Activated T-helper 1 cell treated with anti-CD3 and anti-CD28 coated beads, Interleukin-2, amount 50 U/mL, for 16 hours (primary cell): ENCODE data around the gene TXNL1.
"Not testable (repeated sequence)": the region's sequence is repeated elsewhere in the genome, so short reads cannot be mapped to it uniquely, and the experiment has no call there.

Source experiments
- DNase-seq, 2 donors: peaks; one replicate each; pipeline ENCODE4 v3.0.0-alpha.2; 2020; ENCODE audit warnings: low read depth in 1 of 2, low spot score in 1 of 2

TXNL1 gene

DNA sequence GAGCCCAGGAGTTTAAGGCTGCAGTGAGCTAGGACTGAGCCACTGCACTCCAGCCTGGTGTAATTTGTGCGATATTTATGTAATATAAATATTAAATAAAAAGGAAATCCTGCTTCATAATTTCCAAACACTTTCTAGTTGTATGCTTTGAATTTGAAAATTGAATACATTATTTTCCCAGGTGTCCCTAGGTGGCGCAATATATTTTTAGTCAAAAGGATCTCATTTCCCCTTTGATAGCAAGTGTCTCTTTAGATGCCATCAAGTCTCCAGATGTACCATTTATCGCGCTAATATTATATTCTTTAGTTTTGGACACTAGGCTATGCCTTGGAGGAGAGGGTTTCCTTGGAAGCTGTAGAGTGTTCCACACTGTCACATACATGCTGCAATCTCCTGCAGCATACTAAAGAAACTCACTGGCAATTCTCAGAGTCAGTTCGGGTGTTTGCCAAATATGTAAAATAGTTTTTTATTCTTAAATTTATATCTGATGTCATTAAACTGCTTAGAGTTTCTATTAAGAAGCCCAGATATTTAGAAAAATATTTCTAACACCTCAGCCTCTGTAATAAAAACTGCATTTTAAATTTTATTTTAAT lies 7.1 kb upstream of the TXNL1 start:
- DNase-seq = no peak

DNA sequence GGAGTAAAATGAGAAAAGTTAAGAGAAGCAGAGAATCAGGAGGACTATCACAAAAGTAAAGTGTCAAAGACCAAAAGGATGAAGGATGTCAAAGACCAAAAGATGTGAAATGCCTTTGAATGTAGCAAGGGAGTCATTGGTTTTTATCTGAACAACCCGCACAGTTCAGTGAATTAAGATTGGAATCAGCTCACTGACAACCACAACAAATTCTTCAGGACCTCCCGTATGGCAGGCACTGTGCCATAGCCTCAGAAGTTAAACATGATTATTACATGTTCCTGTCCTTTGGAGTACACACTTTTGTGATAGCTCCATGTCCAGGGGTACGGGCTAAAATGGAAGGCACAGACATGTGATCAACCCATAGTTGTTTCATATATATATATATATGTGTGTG lies 5.0 kb upstream of the TXNL1 start:
- no peak for DNase-seq

DNA sequence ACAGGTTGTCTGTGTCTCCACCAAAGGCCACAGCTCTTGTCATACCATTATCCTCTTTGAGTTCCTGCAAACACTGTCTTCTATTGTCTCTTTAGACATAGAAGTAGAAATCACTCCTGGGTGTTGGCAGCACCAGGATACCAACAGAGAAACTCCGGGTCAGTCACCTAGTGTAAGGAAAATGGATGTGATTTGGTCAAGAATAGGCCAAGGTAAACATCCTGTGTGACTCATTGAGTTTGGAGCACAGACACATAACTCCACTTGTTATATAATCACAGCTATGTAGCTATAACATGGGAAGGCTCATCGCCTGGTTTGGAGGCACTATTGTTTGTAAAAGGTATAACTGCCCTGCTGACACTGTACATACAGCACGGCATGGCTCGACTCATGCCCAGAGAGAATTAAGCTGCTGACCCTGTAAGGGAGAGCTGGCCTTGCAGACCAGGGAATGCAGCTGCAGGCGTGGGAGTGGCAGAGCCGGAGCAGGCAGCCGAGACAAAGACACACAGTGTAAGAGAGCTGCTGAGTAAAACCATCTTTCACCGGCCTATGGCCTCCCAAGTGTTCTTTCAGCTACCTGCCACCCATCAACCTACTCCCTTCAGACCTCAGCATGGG lies 3.4 kb upstream of the TXNL1 start:
- DNase-seq = no peak

DNA sequence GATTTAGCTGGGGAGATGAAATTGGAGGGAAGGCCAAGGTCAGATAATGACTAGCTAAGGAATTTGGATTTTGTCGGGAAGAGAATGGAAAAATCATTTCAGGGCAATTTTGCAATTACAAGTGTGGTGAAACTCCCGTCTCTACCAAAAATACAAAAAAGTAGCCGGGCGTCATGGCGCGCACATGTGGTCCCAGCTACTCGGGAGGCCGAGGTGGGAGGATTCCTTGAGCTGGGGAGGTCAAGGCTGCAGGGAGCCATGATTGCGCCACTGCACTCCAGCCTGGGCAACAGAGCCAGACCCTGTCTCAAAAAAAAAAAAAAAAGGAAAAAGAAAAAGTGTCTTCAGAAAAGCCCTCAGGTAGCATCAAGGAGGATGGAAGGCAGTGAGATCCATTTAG lies 1.2 kb upstream of the TXNL1 start:
- DNase-seq = no peak

DNA sequence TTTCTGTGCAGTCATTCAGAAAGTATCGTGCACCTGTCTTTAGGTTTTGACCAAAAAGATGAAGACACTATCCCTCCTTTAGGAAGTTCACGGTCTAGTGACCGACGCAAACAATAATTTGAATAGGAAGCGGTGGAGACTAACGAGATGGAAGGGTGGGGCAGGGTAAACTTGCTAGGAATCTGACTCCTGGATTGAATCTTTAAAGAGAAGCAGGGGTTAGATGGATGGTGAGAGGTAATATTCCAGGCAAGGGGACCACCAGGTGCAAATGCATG lies 651 bp upstream of the TXNL1 start:
- DNase-seq = no peak

DNA sequence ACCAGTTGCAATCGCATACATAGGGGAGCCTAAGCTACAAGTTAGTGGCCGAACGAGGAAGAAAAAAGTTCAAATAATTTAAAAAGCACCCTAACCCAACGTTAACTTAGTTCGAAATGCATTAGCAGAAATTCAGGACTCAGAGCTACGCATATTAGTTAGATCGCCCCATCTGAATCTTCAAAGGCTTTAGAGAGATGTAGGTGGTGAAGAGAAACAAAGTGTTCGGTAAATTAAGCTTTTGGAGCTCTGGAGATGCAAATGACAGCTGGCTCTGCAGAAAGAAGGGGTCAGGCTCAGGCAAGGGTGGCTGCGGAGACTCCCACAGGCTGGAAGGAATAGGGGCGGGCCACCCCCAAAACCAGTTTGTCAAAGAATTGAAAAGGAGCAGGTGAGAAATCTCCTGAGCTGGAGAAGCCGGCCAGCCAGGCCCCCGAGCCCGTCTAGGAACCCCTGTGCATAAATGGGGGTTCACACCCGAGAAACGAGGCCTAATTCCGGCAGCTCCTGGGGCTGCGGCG lies 621 bp downstream of the TXNL1 start:
- DNase-seq = peak in 1 of 2 donors; percentile 9

DNA sequence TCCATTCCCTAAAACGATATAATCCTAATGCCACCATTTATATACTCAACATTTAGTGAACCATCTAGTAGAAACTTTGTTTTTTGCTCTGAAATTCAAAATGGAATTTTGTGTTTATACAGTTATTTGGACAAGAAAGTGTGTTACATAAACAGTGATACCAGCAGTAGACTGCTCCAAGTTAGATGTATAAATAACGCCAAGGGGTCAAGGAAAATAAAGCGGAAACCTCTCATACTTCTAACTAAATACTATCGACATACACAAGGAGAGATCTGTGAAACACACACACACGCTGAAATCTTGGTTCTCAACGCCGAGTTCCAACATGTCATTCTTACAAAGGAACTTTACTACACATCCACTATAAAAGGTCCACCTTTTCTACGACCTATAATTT lies 1.2 kb downstream of the TXNL1 start:
- no peak for DNase-seq

DNA sequence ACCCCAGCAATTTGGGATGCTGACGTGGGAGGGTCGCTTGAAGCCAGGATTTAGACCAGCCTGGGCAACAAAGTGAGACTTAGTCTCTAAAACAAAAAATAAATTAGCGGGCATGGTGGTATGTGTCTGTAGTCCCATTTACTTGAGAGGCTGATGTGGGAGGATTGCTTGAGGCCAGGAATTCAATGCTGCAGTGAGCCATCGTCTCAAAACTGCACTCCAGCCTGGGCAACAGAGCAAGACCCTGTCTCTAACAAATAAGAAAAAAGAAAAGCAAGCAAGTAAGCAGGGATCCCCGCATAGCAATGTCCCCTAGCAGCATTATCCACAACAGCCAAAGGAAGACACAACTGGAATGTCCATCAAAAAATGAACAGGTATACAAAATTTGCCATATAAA lies 3.4 kb downstream of the TXNL1 start:
- no peak for DNase-seq

DNA sequence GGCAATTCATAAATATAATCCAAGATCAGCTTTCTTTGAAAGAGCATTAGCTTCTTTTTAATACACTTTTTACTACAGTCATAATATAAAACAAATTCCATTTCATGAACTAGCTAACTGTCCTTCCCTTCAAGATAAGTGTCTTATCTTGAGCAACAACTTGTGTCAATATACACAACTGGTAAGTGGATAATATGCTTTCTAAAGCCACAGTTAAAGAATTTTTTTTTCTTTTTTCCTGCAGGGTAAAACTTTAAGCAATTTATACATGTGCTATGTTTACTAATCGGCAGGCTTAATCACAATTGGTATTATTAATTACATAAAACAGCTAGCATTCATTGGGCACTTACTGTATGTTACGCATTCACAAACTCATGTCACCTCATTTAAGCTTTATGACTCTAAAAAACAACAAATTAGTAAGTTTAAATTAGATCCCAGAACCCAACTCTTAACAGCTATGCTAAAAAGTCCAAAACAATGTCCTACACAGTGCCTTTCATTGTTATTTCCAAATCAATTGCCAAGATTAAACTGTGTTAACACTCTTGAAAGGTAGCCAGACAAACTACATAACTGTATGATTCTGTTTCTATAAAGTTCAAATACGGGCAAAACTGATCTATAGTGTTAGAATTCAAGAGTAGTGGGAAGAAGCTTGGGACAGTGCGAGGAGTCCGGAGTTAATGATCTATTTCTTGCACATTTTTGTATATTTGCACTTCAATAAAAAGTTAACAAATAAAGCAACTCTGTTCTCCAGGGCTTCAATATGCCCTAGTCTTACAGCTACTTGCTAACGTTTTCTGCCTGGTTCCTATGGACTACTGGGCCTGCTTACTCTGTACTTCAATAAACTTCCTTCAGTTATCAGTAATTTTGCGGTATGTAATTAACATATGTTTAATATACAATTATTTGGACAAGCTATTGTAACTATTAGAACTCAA lies 6.0 kb downstream of the TXNL1 start:
- DNase-seq = no peak

DNA sequence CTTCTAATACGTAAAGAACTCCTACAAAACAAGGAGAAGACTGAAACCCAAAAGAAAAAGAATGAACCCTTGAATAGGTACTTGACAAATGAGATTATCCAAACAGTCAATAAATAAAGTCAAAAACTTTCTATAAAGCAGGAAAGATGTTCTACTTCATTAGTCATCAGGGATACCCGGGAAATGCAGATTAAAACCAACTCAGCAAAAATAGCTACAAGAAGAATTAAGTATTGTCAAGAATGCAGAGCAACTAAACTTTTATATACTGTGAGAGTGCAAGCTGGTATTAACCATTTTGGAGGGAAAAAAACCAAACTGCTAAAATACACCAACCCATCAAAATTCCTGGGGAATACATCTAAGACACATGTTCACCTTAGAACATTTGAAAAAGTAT lies 10.4 kb downstream of the TXNL1 start:
- DNase-seq = no peak

DNA sequence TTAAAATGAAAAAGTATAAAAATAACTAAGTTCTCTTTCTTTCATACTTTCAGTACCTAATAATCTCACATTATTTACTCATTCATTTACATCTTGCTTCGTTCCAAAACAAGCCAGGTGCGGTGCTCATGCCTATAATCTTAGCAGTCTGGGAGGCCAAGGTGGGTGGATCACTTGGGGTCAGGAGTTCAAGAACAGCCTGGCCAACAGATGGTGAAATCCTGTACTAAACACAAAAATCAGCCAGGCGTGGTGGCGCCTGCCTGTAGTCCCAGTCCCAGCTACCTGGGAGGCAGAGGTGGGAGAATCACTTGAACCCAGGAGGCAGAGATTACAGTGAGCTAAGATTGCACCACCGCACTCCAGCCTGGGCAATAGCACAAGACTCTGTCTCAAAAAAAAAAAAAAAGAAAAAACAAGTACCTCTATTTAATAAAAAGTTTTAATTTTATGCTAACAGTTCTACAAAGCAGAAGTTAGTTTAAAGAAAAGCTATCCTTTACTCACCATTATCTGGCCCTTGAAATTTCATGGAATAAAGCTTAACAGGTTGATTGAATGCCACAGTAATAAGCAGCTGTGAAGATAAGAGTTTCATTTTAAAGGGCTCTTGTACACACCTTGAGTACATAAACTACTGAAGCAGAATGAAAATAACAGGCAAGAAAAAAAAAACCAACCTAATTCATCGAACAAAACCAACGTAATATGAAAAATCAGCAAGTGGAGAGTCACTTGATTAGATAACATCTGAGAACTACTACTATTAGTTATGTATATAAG lies 22.5 kb downstream of the TXNL1 start:
- DNase-seq = no peak

DNA sequence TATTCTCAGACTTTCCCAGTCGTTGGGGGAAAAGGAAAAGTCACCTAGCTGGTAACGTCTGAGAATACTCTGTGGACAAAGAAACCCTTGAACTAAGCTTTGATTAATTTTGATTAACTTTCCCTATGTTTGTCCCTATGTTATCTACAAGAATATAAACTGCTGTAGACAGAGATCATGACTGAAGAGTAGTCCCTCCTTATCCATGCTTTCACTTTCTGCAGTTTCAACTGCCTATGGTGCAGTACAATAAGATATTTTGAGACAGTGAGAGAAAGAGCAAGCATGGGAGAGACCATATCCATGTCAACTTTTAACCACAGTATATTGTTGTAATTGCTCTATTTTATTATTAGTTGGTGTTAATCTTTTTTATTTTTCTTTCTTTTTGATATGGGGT lies 31.8 kb downstream of the TXNL1 start:
- DNase-seq = no peak

DNA sequence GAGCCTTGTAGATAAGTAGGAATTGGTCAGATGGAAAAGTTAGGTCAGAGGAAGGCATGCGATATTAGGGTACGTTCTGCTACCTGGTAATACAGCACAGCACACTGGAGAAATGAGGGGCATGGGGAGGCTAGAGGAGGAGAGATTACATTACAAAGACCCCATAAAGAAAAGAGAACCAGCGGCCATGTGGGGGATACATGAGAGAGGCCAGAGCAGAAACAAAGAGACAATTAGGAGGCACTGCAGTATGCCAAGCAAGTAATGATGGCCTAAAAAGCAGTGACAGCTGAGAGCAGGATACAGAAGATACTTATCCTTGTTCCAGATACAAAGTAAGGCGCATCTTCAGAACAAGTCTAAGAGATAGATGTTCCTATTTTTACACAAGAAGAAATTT lies 40.0 kb downstream of the TXNL1 start:
- DNase-seq = no peak

DNA sequence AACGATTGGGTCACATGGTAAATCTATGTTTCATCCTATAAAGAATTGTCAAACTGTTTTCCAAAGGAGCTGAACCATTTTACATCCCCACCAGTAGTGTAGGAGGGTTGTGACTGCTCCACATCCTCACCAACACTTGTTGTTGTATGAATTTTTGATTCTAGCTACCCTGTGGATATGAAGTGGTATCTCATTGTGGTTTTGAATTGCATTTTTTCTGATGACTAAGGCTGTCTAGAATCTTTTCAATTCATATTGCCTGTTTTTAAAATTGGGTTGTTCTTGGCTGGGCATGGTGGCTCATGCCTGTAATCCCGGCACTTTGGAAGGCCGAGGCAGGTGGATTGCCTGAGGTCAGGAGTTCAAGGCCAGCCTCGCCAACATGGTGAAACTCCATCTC lies 44.5 kb downstream of the TXNL1 start:
- no peak for DNase-seq

DNA sequence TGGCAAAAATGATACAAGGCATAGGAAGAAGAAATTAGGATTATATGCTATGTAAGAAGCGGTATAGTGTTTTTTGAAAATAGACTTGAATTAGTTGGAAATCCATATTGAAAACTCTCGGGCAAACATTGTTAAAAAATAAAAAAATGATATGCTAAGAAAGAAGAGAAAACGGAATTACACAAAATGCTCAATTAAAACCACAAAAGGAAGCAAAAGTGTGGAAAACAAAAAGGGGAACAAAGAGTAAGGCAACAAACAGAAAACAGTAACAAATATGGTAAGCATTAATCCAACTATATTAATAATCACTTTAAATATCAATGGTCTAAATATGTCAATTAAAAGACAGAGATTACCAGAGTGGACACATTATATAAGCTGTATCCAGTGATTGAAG lies 58.4 kb downstream of the TXNL1 start:
- no peak for DNase-seq

DNA sequence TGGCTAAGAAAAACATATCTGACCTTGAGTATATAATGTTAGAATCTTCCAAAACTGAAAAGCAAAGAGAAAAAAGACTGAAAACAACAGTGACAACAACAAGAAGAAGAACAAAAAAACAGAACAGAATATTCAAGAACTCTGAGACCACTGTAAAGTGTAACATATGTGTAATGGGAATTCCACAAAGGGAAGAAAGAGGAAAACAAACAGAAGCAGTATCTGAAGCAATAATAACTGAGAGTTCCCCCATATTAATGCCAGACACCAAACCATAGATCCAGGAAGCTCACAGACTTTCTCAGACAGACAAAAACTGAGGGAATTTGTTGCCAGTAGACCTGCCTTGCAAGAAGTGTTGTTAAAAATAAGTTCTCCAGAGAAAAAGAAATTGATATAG lies 58.9 kb downstream of the TXNL1 start:
- DNase-seq = no peak

DNA sequence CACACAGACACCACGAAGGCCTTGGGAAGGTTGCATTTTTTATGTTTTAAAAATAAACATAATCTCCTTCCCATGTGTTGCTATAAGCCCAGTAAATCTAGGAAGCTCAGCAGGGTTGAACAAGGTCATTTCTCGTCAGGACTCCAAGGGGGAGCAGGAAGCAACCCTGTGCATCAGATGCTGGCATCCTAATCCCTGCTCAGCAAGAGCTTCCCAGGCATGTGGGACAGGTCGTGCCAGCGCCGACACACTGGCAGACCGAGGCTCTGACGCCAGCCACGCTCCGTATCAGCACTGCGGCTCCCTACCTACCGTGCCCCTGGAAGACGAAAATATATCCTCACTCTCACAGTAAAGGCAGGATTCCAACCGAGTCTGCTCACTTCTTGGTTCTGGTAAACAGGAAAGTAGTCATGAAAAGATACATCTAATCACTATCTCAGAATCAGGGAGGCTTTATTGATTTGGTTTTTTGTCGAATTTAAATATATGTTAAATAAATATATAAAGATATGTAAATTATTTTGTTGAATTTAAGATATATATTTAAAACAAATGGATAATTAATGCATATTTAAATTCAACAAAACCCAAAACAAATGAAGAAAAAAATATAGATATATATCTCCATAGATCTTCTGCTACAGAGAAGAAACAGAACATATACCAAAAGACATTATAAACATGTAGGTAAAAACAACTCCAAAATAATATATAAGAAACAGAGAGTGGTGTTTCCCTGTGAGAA lies 61.4 kb downstream of the TXNL1 start:
- DNase-seq = no peak

DNA sequence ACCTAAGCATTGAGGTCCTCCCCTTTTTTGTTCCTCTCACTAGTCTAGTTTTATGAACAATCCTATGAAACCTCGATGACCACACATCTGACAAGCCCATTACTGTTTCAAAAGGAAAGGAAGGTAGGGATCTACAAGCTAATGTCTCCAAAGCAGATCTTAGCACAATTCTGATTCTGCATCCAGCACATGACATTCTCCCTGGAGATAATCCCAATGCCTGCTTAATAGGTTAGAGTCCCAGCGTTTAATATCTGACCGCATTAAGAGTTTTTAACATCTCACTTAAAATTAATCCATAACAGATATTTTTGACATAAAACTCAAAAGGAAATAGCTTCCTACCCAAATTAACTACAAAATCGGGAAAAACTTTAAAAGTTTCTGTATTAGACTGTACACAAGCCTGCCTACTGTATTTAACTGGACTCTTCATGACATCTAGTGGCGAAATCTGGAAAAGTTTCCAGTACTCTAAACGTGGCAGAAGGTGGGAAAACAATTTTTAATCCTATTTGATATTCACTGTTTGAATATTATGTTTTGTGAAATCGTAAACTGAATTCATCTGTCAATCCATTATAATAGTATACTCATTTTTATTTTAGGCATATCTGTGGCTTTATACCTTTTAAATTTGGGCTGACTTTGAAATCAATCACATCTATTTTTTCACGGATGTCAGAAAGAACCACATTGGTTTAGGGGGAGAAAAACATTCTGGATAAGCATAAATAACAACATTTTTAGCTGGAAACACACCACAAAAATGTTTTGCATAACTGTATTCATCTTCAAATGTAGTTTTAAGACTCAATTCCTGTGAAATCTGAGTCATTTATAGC lies 62.4 kb downstream of the TXNL1 start:
- no peak for DNase-seq

DNA sequence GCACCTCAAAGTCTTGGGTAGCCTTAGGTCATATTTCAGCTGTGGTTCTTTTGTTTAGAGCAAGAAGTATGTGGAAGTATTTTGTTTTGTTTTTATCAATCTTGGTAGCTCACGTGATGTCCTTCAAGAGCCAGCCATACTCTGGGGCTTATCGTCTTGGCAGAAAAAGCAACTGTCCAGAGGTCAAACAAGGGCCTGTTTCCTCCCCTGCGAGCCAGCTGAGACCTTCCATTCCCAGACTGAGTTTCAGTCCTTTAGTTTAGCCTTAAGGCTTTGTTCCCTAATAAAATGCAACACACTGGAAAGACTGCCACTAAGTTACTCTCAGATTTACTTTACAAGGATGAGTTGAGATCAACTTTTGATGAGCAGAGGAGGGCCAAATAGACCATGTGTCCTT lies 63.5 kb downstream of the TXNL1 start:
- no peak for DNase-seq

DNA sequence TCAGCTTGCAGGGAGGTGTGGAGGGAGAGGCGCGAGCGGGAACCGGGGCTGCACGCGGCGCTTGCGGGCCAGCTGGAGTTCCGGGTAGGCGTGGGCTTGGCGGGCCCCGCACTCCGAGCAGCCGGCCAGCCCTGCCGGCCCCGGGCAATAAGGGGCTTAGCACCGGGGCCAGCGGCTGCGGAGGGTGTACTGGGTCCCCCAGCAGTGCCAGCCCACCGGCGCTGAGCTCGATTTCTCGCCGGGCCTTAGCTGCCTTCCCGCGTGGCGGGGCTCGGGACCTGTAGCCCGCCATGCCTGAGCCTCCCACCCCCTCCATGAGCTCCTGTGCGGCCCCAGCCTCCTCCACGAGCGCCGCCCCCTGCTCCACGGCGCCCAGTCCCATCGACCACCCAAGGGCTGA lies 66.1 kb downstream of the TXNL1 start:
- DNase-seq = not testable (repeated sequence)
